ENCODE results near the gene BUB3.

DNA sequence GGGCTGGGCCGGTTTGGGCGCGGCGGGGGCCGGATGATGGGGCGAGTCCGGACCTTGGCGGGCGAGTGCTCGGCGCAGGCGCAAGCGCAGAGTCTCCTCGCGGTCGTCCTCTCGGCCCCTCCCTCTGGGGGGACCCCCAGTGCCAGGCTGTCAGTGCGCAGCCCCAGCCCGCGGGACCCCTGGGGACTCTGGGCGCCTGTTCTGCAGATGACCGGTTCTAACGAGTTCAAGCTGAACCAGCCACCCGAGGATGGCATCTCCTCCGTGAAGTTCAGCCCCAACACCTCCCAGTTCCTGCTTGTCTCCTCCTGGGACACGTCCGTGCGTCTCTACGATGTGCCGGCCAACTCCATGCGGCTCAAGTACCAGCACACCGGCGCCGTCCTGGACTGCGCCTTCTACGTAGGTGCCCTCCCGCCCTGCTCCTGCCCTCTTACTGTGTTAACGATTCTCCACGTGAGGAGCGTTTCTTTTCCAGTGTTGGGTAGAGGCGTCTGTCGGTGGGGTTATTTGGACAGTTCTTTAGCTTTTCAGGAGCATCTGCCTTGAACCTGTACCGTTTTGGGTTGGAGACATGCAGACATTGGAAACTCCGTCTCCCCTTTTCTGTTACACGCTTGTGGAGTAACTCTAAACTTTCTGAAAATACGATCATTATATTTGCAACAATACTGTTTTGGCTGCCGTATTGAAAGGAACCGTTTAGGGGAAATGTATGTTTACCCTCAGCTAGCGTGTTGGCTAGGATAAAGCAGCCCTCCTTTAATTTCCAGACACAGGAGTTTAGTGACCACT is 706 bp downstream of the BUB3 start:
- TF ChIP-seq POLR2A (IDR thresholded peaks at IDR 0.05; ENCODE audit: low read depth, low read length): no peak
- no peak; the same call in 1 of the 2 replicates for TF ChIP-seq POLR2AphosphoS5 (IDR thresholded peaks at IDR 0.05; ENCODE audit: low read depth, low read length)
